ENCODE data around the gene PVALB. TPM values are rescaled to one million over a fixed set of nuclear protein-coding genes. Genes with fewer than 3 reads are reported as not detected.

PVALB gene
- total RNA-seq, 1 experiment from 2014 or later, result not detected

GRCh38 chr22:36846949-36847348 is 30.1 kb upstream of the PVALB start:
- Histone ChIP-seq H3K36me3 (ENCODE audit: control insufficient read depth in 1 of 2, insufficient read depth in 2 of 2, low read length in 2 of 2) (no peaks in the 10 kb centered on the region), H3K9ac (ENCODE audit: low read length) (no peak overlapping the region), H3K4me3 (replicated peaks in 1 of 2; ENCODE audit: low read depth in 1 of 2, low read length in 2 of 2) (no peak overlapping the region), H3K27me3 (ENCODE audit: insufficient read depth, low read length) (peaks cover 5% of the 10 kb centered on the region; the same call in 1 of the 2 replicates), H3K27ac (ENCODE audit: low read depth, low read length) (no peak overlapping the region), H3K4me1 (ENCODE audit: control insufficient read depth in 1 of 2, insufficient read depth in 2 of 2, low read length in 2 of 2) (no peaks in the 10 kb centered on the region), H4K20me1 (ENCODE audit: insufficient read depth) (no peaks in the 10 kb centered on the region), H3K9me2 (ENCODE audit: insufficient read depth) (no peaks in the 10 kb centered on the region), H3K9me3 (ENCODE audit: control insufficient read depth in 1 of 2, insufficient read depth in 1 of 2, low read depth in 1 of 2, low read length in 2 of 2) (no peaks in the 10 kb centered on the region), H2AFZ (ENCODE audit: low read depth, low read length, poor library complexity, severe bottlenecking) (no peak overlapping the region), H3K4me2 (ENCODE audit: low read length) (no peak overlapping the region), H3K79me2 (ENCODE audit: insufficient read depth, low read length) (no peaks in the 10 kb centered on the region)
- BruUV-seq (replicated peaks), result no TSS peak
- TF ChIP-seq ATF3 (IDR thresholded peaks at IDR 0.05) (no peak), TCF7L2 (IDR thresholded peaks at IDR 0.05; ENCODE audit: borderline replicate concordance, extremely low read depth, insufficient read depth, insufficient read length) (no peak), JUND (IDR thresholded peaks at IDR 0.05) (no peak), REST (IDR thresholded peaks at IDR 0.05; ENCODE audit: low read depth) (no peak), POLR2AphosphoS5 (IDR thresholded peaks at IDR 0.05; ENCODE audit: low read depth, low read length) (no peak), CBX3 (IDR thresholded peaks at IDR 0.05; ENCODE audit: low read depth) (no peak), POLR2A (IDR thresholded peaks at IDR 0.05; ENCODE audit: borderline replicate concordance, extremely low read depth, insufficient read depth, insufficient read length) (no peak), SIN3A (IDR thresholded peaks at IDR 0.05; ENCODE audit: low read depth) (no peak), ZNF274 (IDR thresholded peaks at IDR 0.05; ENCODE audit: low read depth, low read length) (no peak), SRF (IDR thresholded peaks at IDR 0.05; ENCODE audit: low read depth) (no peak), MAX (IDR thresholded peaks at IDR 0.05) (no peak)
- no peak for DNase-seq (ENCODE audit: low read depth, low spot score)
- no peak for ATAC-seq
- ChIA-PET POLR2A (no interaction called here), RAD21 (ENCODE audit: low non-redundant PET in 1 of 2, low total read pairs in 2 of 2, uncharacterized antibody in 2 of 2, unreplicated experiment in 2 of 2) (no interaction called here), CTCF (interaction anchor here (4.7 kb wide), 1 partner anchor 10 kb away, joined by 25 read pairs; no protein-coding TSS in a partner anchor)
- intact Hi-C loops (cut with micrococcal nuclease), result no loop called here

Measured in HCT116 (cell line).